ENCODE results near the gene GALNS. TPM values are rescaled to one million over a fixed set of nuclear protein-coding genes. Genes with fewer than 3 reads are reported as not detected.

Gene GALNS
- total and polyA plus RNA-seq, 2 of the 13 experiments (the other 11 are each of a cell fraction or from before 2014, with no cell fraction given), result 9.2 to 9.8 TPM

GRCh38 chr16:88785106-88785924 is 71.4 kb downstream of the GALNS start, which contains the start of gene PIEZO1 (continued):
- peak; percentile 30; the same call in 1 of the 2 replicates for TF ChIP-seq KMT2B (CRISPR knock-in tag; IDR thresholded peaks at IDR 0.05)
- no peak for TF ChIP-seq CREM (IDR thresholded peaks at IDR 0.05)
- TF ChIP-seq CREM (CRISPR knock-in tag; IDR thresholded peaks at IDR 0.05), result no peak
- TF ChIP-seq ZNF121 (CRISPR knock-in tag; IDR thresholded peaks at IDR 0.05), result peak; percentile 68
- no peak for TF ChIP-seq SMC3 (IDR thresholded peaks at IDR 0.05; ENCODE audit: low read length)
- TF ChIP-seq ZNF354B (CRISPR knock-in tag; IDR thresholded peaks at IDR 0.05), result no peak
- peak; percentile 29; the same call in 1 of the 2 replicates for TF ChIP-seq FOXA3 (CRISPR knock-in tag; IDR thresholded peaks at IDR 0.05)
- no peak for TF ChIP-seq TRAFD1 (CRISPR knock-in tag; IDR thresholded peaks at IDR 0.05; ENCODE audit: borderline replicate concordance)
- TF ChIP-seq E2F5 (CRISPR knock-in tag; conservative IDR thresholded peaks at IDR 0.05), result peak; percentile 83
- peak; percentile 43; the same call in 1 of the 2 replicates for TF ChIP-seq ZNF609 (CRISPR knock-in tag; IDR thresholded peaks at IDR 0.05; ENCODE audit: borderline replicate concordance)
- TF ChIP-seq KLF12 (CRISPR knock-in tag; IDR thresholded peaks at IDR 0.05; ENCODE audit: borderline replicate concordance), result no peak
- TF ChIP-seq ZNF776 (CRISPR knock-in tag; IDR thresholded peaks at IDR 0.05), result peak; percentile 48; the same call in 1 of the 2 replicates
- no peak for TF ChIP-seq MLXIP (CRISPR knock-in tag; IDR thresholded peaks at IDR 0.05; ENCODE audit: borderline replicate concordance)
- peak; percentile 76 to 82 for TF ChIP-seq POLR2A (IDR thresholded peaks at IDR 0.05; ENCODE audit: insufficient read depth in 1 of 2, low read depth in 2 of 2, low read length in 2 of 2)
- TF ChIP-seq ZNF230 (CRISPR knock-in tag; IDR thresholded peaks at IDR 0.05), result 0 out of 2 replicates have a peak, but pooled peaks have one; percentile 21
- peak; percentile 52 for TF ChIP-seq NR2C2 (CRISPR knock-in tag; IDR thresholded peaks at IDR 0.05; ENCODE audit: borderline replicate concordance)
- peak; percentile 58 for TF ChIP-seq POLR2AphosphoS5 (IDR thresholded peaks at IDR 0.05; ENCODE audit: low read depth, low read length)
- TF ChIP-seq FOXO1 (CRISPR knock-in tag; IDR thresholded peaks at IDR 0.05), result peak; percentile 47; the same call in 1 of the 2 replicates
- 0 out of 2 replicates have a peak, but pooled peaks have one; percentile 45 for TF ChIP-seq ZFP36L1 (CRISPR knock-in tag; IDR thresholded peaks at IDR 0.05)
